ENCODE measurements around the gene CHRM2.

CHRM2 gene

GRCh38 chr7:136993377-136993776 lies 124.9 kb downstream of the CHRM2 start:
- TF ChIP-seq TEAD4 (IDR thresholded peaks at IDR 0.05) (no peak), FOXM1 (IDR thresholded peaks at IDR 0.05; ENCODE audit: borderline replicate concordance, low read depth) (no peak), EP300 (IDR thresholded peaks at IDR 0.05; ENCODE audit: borderline replicate concordance) (no peak), CREB1 (IDR thresholded peaks at IDR 0.05; ENCODE audit: low read depth) (no peak), TCF12 (IDR thresholded peaks at IDR 0.05; ENCODE audit: low read depth) (no peak), MAX (IDR thresholded peaks at IDR 0.05) (no peak), USF1 (IDR thresholded peaks at IDR 0.05) (no peak), RAD21 (IDR thresholded peaks at IDR 0.05; ENCODE audit: low read depth) (no peak), TAF1 (IDR thresholded peaks at IDR 0.05; ENCODE audit: low read depth) (no peak)

GRCh38 chr7:136997735-136998134 lies 129.3 kb downstream of the CHRM2 start:
- TF ChIP-seq EP300 (IDR thresholded peaks at IDR 0.05; ENCODE audit: borderline replicate concordance): no peak

- TF ChIP-seq CEBPB (IDR thresholded peaks at IDR 0.05) (no peak), NFIC (IDR thresholded peaks at IDR 0.05) (no peak), YY1 (IDR thresholded peaks at IDR 0.05; ENCODE audit: low read depth) (no peak), EP300 (IDR thresholded peaks at IDR 0.05; ENCODE audit: borderline replicate concordance) (no peak), TCF12 (IDR thresholded peaks at IDR 0.05; ENCODE audit: low read depth) (no peak), FOXM1 (IDR thresholded peaks at IDR 0.05; ENCODE audit: borderline replicate concordance, low read depth) (no peak), REST (IDR thresholded peaks at IDR 0.05; ENCODE audit: low read depth) (no peak), MAX (IDR thresholded peaks at IDR 0.05) (no peak), TEAD4 (IDR thresholded peaks at IDR 0.05) (no peak), CREB1 (IDR thresholded peaks at IDR 0.05; ENCODE audit: low read depth) (no peak), USF1 (IDR thresholded peaks at IDR 0.05) (no peak), ZBTB7A (IDR thresholded peaks at IDR 0.05; ENCODE audit: low read depth) (no peak), EGR1 (IDR thresholded peaks at IDR 0.05) (no peak), TAF1 (IDR thresholded peaks at IDR 0.05; ENCODE audit: low read depth) (no peak), RAD21 (IDR thresholded peaks at IDR 0.05; ENCODE audit: low read depth) (no peak)
These were observed 130.0 kb downstream of the CHRM2 start for GRCh38 chr7:136998495-136998894.

GRCh38 chr7:137000621-137001020 lies 132.2 kb downstream of the CHRM2 start:
- no peak for TF ChIP-seq USF1 (IDR thresholded peaks at IDR 0.05)
- TF ChIP-seq TAF1 (IDR thresholded peaks at IDR 0.05; ENCODE audit: low read depth): no peak
- TF ChIP-seq REST (IDR thresholded peaks at IDR 0.05; ENCODE audit: low read depth): no peak
- TF ChIP-seq MAX (IDR thresholded peaks at IDR 0.05): no peak
- no peak for TF ChIP-seq EGR1 (IDR thresholded peaks at IDR 0.05)
- no peak for TF ChIP-seq YY1 (IDR thresholded peaks at IDR 0.05; ENCODE audit: low read depth)
- no peak for TF ChIP-seq RAD21 (IDR thresholded peaks at IDR 0.05; ENCODE audit: low read depth)
- no peak for TF ChIP-seq CREB1 (IDR thresholded peaks at IDR 0.05; ENCODE audit: low read depth)
- no peak for TF ChIP-seq EP300 (IDR thresholded peaks at IDR 0.05; ENCODE audit: borderline replicate concordance)
- TF ChIP-seq ZBTB7A (IDR thresholded peaks at IDR 0.05; ENCODE audit: low read depth): no peak
- no peak for TF ChIP-seq TEAD4 (IDR thresholded peaks at IDR 0.05)
- no peak for TF ChIP-seq NFIC (IDR thresholded peaks at IDR 0.05)
- no peak for TF ChIP-seq TCF12 (IDR thresholded peaks at IDR 0.05; ENCODE audit: low read depth)
- no peak for TF ChIP-seq CEBPB (IDR thresholded peaks at IDR 0.05)
- no peak for TF ChIP-seq FOXM1 (IDR thresholded peaks at IDR 0.05; ENCODE audit: borderline replicate concordance, low read depth)

- no peak for TF ChIP-seq EP300 (IDR thresholded peaks at IDR 0.05; ENCODE audit: borderline replicate concordance)
- TF ChIP-seq ZBTB7A (IDR thresholded peaks at IDR 0.05; ENCODE audit: low read depth): no peak
- TF ChIP-seq YY1 (IDR thresholded peaks at IDR 0.05; ENCODE audit: low read depth): no peak
- TF ChIP-seq TCF12 (IDR thresholded peaks at IDR 0.05; ENCODE audit: low read depth): no peak
- no peak for TF ChIP-seq NFIC (IDR thresholded peaks at IDR 0.05)
- no peak for TF ChIP-seq FOXM1 (IDR thresholded peaks at IDR 0.05; ENCODE audit: borderline replicate concordance, low read depth)
- no peak for TF ChIP-seq USF1 (IDR thresholded peaks at IDR 0.05)
- TF ChIP-seq REST (IDR thresholded peaks at IDR 0.05; ENCODE audit: low read depth): no peak
These were observed 132.6 kb downstream of the CHRM2 start for GRCh38 chr7:137001041-137001440.

All from Ishikawa (cell line).